Suppressor macrophage treated with lipopolysaccharide for 1 hour (primary cell): ENCODE measurements around the gene KRT3.
"Not testable (repeated sequence)": the region's sequence is repeated elsewhere in the genome, so short reads cannot be mapped to it uniquely, and the experiment has no call there.

ENCODE experiments used
- DNase-seq, 3 donors: peaks; one replicate each; pipeline ENCODE4 v3.0.0-alpha.2; 2020 to 2022

KRT3 gene

DNA sequence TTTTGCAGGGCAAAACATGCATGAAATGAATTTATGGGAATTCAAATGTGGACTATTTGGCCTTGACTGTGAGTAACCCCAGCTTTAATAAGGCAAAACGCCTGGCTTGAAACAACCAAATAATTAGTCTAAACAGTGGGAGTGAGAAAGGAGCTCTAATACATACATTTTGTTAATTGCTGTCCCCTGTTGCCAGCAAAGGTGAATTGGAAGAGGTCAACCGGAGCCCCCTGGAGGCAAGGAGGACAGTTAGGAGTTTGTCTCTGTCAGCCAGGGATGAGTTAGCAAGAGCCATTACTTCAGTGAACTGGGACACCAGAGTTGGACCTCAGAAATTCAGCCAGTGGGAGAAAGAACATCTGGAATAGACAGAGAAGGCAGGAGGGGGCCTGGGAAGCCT, 36.2 kb downstream of the KRT3 start:
- DNase-seq = no peak

DNA sequence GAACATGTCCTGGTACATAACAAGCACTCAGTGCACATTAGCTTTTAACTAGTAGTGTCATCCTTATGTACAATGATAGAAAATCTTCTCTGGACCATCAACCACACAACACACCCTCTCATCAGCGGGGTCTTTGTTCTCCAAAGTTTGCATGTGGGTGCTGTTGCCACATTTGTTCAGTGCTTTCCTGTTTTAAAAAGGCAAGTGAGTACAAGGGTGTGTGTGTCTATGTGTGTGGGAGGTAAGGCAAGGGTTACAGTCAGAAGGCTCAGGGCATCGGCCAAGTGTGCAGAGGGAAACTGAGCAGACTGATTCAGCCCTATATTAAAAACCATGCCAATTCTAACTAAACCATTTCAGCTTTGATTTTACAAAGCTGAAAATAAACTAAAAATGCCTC, 36.7 kb downstream of the KRT3 start:
- DNase-seq = peak; percentile 9 to 36 (median 10)

DNA sequence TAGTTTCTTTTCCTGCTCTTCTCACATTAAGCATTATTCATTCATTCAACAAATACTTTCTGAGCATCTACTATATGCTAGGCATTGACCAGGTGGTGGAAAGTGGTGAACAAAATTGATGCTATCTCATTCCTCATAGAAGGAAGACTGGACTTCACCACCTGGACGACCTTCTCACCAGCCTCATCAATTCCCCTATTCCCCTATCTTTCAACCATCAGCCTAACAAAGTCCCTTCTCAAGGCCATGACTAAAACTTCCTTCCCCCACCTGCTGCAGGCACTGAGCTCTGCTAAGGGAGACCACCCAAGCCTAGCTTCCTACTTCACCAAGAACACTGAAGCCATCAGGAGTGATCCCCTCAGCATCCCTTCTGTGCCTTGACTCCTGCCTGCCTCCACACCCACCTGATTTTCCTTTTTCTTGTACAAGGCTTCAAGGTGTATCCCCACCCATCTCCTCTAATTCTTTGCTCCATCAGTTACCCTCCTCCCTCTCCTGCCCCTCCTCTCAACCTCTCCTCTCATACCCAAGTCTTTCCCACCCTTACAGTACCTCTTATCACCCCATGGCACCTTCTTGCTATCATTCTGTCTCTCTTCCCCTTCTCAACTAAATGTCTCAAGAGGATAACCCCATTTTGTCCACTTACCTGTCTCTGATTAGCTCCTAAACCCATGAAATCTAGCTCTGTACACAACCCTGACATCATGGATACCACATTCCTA, 38.3 kb downstream of the KRT3 start:
- DNase-seq = no peak

DNA sequence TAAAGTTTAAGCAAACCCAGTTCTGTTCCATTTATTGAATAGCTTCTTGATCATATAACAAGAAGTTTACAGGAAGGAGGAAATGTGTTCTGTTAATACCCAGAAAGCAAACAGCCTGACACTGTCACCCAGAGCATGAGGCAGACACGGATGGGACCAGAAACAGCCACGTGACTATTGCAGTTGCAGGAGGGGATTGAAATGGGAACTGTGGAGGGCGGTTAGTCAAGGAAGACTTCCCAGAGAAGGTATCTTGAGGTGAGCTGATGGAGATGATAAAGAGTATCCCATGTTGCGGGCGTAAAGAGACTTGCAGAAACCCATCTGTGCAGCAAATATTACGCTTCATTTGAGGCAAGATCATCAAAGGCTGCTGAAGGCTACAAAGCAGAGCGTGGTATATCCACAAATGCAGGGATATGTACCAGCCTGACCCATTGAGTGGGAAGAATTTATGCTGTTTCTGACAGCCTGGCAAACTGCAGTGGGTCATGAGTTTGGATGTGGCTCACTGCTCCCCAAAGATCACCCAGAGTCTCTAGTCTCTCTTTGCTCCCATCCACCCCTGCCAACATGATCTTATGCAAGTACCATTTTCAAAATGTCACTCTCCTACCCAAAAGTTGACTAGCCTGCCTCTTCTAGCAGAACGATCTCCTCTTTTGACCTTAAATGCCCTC, 39.5 kb downstream of the KRT3 start:
- DNase-seq = no peak

DNA sequence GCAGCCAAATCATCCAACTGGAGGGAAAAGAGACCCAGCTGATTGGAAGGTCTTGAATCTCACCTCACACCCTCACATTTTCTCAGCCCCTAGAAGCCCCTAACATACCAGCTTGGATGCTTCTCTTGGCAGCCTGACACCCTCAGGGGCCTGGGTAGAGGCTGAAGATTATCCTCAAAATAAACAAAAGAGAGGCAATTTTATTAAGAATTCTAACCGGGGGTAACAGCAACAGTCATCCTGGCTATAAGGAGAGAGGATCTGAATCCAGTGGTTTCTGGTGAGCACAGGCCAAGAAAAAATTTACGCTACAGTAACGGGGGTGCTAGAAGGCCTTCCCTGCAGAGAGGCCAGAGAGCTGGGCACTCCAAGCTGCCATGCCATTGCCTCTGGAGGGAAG, 40.4 kb downstream of the KRT3 start:
- no peak for DNase-seq

DNA sequence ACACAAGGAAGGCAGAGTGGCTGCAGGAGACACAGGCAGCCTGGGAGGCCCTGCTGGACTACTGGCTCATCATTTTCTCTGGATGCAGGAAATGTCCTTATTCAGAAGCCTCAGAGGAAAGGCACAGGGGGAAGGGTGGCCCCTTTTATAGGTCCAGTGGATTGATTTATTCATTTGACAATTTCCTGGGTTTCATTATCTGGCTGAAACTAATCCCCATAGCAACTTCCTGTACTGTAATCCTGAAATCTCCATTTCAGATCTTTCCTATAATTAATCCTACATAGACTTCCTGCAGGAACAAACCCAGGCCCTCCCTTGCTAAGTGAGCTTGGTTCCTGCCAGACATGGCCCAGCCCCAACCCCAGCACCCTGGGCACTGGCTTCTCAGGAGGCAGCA, 41.8 kb downstream of the KRT3 start:
- no peak for DNase-seq

DNA sequence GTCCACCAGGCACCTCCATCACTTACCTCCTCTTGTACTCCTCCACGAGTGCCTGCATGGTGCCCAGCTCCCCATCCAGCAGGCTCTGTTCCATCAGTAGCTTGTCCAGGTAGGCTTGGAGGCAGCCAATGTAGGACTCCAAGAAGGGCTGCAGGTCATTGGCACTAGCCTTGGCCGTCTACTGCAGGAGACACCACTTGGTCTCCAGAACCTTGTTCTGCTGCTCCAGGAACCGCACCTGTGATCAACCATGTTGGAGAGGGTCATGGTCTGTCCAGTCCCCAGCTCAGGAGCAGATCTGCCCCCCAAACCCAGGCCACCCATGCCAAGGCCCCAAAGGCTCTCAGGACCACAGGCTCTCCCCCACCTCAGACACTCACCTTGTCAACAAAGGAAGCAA, 42.6 kb downstream of the KRT3 start:
- DNase-seq = no peak

DNA sequence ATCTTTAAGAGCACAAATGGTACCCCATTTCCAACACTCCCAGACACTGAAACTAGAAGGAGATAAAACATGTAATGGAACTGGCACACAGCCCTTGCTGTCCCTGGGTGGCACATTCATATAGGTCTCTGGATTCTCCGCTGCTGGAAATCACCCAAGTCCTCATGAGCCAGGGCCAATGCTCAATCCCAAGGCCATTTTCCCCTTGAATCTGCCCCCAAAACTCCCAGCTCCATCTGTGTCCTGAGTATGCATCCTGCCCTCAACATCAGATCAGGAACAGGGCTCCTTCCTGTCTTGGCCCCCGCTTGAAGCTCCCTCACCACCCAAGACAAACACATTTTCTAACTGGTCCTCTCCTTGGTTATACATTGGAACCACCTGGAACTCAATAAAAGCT, 43.4 kb downstream of the KRT3 start:
- no peak for DNase-seq

DNA sequence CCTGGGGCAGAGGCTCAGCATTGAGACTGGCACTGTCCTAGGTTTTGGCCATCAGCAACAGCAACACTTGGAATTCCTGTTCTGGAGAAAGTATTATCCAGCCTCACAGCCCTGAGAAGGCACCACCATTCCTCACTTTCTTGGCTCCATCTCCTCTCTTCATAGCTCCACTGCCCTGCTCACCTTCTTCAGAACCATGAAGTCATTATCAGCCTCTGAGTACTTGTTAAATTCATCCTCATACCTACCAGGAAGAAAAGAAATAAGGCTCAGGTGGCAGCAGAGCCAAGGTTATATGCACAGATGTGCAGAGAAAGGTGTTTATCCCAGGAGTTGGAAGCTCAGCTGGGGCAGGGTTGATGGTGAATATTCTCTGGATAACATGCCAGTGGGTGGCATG, 44.1 kb downstream of the KRT3 start:
- no peak for DNase-seq

DNA sequence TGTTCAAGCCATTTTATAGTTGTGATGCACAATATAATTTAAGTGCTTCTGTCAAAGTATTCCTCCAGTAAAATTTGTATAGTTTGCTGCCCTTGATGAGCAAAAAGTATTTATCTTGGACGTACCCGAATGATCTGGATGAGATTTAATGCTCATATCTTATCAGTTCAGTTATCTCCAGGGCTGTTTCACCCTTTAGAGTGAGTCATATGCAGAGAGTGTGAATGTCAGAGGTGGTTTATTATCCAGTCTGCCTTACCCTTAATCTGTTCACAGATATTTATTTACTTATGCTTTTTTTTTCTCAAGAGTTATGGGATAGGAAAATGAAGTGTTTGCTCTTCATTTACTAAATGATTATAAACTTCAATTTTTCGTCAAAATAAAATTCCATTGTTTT, 45.4 kb downstream of the KRT3 start:
- DNase-seq = not testable (repeated sequence)

DNA sequence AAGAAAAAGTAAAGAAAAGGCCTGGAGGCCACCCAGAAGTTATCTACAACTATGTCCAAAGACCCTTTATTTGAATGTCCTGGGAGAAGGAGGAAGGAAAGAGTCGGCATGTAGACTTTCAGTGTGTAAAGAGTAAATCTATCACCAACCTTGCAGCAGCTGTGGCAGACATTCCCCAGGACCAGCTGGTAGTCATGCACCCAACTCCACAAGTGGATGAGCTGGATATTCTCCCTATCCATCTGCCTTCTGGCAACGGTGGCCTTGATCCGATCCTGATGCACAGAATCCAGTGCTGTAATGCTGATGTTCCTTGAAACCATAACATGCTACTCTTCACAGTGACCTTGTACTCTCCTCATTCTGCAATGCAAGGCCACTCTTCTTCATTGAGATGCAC, 46.1 kb downstream of the KRT3 start:
- DNase-seq = no peak

DNA sequence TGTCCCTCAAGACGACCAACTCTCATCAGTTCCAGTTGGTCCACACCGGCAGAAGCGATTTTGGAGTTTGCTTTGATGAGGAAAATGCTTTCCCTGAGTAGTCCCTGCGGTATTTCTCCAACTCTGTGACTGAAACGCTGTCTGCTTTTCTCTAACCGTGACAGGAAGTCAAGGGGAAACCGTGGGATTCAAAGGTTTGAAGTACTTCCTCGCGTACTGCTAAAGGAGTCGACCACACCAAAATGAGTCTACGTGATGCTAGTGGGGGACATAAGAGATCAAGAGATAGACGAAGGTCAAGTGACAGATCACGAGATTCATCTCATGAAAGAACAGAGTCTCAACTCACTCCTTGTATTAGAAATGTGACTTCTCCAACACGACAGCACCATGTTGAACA, 47.3 kb downstream of the KRT3 start:
- DNase-seq = no peak

DNA sequence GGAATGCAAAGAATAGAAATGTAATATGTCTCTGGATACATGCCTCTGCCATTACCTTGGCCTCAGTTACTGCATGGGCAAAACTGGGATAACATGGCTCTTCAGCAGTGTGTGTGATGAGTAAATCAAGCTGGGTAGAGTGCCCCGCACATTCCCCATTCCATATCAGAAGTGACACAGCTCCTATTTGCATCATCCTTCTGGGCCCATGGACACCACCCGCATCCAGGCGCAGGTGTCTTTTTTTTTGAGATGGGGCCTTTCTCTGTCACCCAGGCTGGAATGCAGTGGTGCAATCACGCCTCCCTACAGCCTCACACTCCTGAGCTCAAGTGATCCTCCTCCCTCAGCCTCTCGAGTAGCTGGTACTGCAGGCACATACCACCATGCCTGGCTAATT, 50.4 kb downstream of the KRT3 start:
- DNase-seq = no peak

DNA sequence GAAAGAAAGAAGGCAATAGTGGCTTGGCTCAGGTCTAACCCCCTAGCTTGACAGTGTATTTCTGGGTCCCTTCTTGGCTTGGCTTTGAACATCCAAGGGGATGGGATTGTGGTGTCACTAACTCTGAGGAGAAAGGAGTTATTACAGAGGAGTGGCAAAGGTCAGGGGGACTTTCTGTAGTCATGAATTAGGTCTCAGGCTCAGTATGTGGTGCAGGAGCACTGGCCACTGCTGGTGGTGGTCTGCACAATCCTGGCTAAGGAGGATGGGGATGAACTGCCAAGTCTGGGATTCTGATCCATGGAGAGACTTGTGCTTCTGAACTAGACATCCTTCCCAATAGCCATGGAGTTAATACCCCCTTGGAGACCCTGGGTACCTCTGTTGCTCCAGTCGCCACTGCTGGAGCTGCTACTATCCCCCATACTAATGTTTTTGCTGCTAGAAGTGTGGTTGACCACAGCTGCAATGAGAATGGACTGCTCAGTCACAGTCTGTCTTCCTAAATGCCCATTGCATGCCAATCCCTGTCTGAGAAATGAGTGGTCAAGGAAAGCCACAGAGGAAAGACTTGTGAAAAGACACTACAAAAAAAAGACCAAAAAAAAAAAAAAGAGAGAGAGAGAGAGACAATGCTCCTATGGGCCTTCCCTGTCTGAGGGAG, 51.3 kb downstream of the KRT3 start:
- no peak for DNase-seq

DNA sequence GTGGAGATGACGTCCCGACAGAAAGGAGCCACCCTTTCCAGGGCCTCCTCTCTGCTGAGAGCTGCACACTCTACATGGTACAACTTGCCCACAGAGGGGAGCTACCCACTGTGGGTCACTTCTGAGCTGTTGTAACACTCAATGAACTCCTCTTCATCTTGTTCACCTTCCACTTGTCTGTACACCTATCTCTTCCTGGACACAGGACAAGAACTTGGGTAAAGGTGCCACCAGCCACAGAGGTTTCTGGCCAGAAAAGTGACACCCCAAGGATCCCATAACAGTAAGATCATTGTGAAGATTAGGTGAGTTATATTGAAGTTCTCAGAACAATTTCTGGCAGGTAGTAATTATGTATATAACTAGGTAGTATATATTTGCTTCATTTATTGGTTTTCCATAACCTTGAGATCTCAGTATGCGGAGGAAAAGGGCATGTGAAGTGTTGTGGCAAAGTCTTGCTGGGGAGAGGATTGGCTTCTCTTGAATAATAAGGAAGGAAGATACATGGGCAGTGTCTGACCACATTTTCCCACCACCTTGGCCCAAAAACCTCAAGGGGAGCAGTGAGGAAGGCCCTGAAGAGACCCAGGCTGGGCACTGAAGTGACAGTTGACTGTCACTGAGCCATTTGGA, 53.0 kb downstream of the KRT3 start:
- no peak for DNase-seq

DNA sequence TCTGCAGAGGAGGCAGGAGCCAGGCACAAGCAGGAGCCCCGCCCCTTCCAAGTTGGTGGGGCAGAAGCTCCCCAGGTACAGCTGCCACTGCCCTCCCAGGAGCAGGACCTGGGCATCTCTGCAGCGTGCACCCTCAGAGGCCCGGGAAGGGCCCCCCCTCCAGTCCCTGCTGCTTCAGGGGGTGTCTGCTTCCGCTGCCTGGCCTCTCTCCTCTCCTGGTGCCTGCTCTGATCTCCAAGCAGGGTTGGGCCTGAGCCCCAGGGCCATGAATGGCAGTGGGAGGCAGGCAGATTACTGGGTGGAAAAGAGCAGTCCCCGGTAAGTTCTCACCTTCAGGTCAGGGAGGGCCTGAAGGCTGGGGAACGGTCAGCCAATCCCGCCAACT, 53.7 kb downstream of the KRT3 start:
- DNase-seq = no peak

DNA sequence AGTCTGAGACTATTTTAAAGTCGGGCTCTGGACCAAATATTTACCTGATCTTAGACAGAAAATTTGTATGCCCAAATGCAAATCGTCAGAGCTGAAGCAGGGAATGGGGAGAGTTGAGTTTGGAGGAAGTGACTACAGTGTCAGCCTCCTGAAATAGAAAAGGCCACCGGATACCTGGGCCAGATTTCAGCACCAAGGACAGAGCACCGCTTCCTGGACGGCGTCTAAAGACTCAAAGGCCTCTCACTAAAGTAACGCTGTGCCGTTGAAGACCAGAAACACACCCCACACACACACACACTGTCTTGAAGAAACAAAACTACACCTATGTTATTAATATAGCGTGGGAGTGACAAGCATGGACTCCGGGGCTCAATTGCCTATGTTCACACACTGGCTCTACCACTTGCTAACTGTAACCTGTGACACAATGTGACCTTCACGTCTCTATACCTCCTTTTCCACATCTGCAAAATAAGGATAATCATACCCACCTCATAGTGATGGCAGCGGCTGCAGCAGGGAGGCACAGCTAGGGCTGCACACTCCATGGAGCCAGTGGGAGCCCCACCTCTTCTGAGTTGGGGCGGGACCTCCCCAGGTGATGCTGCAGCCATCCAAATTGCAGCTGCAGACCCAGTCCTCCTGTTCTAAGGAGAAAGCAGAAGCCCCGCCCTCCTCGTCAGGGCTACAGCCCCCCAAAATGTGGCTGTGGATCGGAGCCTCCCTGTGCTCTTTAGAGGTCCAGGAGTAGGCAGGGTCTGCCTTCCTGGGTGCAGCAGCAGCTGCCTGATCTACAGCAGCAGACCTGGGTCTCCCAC, 54.3 kb downstream of the KRT3 start:
- peak; percentile 27 to 65 (median 54) for DNase-seq

DNA sequence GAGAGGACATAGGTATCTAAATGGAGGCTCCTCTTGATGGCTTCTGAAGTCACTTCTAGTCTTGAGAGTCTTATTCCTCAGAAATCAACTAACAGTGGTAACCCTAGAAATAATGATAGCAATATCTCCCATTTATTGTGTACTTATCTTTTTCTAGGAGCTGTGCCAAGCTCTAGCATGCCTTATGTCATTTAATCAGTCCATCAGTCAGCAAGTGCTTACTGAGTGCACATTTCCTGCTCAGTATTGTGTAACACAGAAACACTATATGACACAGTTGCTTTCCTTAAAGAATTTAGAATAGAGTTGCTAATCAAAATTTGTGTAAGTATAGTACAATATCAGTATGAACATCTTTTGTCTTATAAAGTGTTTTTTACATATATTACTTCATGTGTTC, 55.3 kb downstream of the KRT3 start:
- no peak for DNase-seq

DNA sequence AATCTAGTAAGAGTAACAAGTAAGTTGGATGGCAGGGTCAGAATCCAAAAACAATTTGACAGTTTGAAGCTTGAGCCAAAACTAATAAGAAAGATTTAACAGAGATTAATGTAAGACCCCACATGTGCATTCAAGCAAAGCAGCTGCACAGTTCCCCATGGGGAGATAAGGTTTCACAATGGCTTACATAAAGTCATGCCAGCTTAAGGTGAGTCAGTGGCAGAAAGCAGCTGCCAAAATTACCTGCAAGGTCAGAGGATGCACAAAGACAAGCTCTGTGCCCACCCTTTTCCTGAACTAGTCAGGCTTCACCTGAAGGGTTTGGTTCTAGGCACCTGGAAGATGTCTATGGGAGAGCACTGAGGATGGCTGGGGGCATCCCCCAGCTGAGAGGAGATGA, 56.0 kb downstream of the KRT3 start:
- DNase-seq = no peak
